NCI-H748 (cell line): ENCODE data around the gene P4HA2.
A peak's percentile ranks its signal among the peaks of the same experiment; 100 is the strongest.

ENCODE experiments used
- DNase-seq: peaks from one replicate; lab custom pipeline; 2025; ENCODE audit not compliant: unreplicated experiment; lab: John Stamatoyannopoulos, UW

The P4HA2 gene

GRCh38 chr5:132227485-132228240, at the start of gene P4HA2:
Gene P4HA2 (minus strand): TSS chr5:132227853. CDS start chr5:132218626, 9,227 bp downstream.
- peak; percentile 86 for DNase-seq

GRCh38 chr5:132277256-132277655, 49.6 kb upstream of the P4HA2 start:
- DNase-seq, result no peak

- DNase-seq, result no peak
Observed at GRCh38 chr5:132275367-132276220, 47.9 kb upstream of the P4HA2 start.

GRCh38 chr5:132274050-132274792, 46.6 kb upstream of the P4HA2 start:
- peak; percentile 27 for DNase-seq

- no peak for DNase-seq
Observed at GRCh38 chr5:132273631-132274030, 46.0 kb upstream of the P4HA2 start.

GRCh38 chr5:132272311-132273210, 44.9 kb upstream of the P4HA2 start:
- DNase-seq, result peak; percentile 55

- no peak for DNase-seq
Observed at GRCh38 chr5:132271251-132272246, 43.9 kb upstream of the P4HA2 start.

GRCh38 chr5:132270706-132271105, 43.1 kb upstream of the P4HA2 start:
- no peak for DNase-seq

GRCh38 chr5:132270335-132270665, 42.6 kb upstream of the P4HA2 start:
- DNase-seq, result no peak

GRCh38 chr5:132269635-132270334, 42.1 kb upstream of the P4HA2 start:
- no peak for DNase-seq

- no peak for DNase-seq
Observed at GRCh38 chr5:132268769-132269551, 41.3 kb upstream of the P4HA2 start.

- DNase-seq, result no peak
Observed at GRCh38 chr5:132267931-132268768, 40.5 kb upstream of the P4HA2 start.

- DNase-seq, result no peak
Observed at GRCh38 chr5:132267166-132267739, 39.6 kb upstream of the P4HA2 start.

- DNase-seq, result no peak
Observed at GRCh38 chr5:132266836-132267160, 39.1 kb upstream of the P4HA2 start.

GRCh38 chr5:132266031-132266835, 38.6 kb upstream of the P4HA2 start:
- no peak for DNase-seq
